Measurements from ENCODE around the gene DOLPP1.

The DOLPP1 gene

GRCh38 chr9:129080601-129081387 is at the start of gene DOLPP1:
Gene DOLPP1, plus strand, starts transcription at chr9:129081111. Its CDS starts 21 bp downstream, at chr9:129081132.
- no peak for TF ChIP-seq CTCF (IDR thresholded peaks at IDR 0.05; ENCODE audit: low read depth, low read length)

GRCh38 chr9:129031514-129031913 is 49.4 kb upstream of the DOLPP1 start:
- TF ChIP-seq CTCF (IDR thresholded peaks at IDR 0.05; ENCODE audit: low read depth, low read length), result no peak
- no peak overlapping the region for H3K4me3 ChIP-seq (ENCODE audit: low read depth, low read length)

More at GRCh38 chr9:129080601-129081387, at the start of gene DOLPP1:
- peak within 1 kb of the TSS; percentile 83 for H3K4me3 ChIP-seq (ENCODE audit: low read depth, low read length)

GRCh38 chr9:129032541-129033159 is 48.3 kb upstream of the DOLPP1 start:
- H3K4me3 ChIP-seq (ENCODE audit: low read depth, low read length), result no peak overlapping the region
- TF ChIP-seq CTCF (IDR thresholded peaks at IDR 0.05; ENCODE audit: low read depth, low read length), result no peak

GRCh38 chr9:129033216-129033615 is 47.7 kb upstream of the DOLPP1 start:
- no peak for TF ChIP-seq CTCF (IDR thresholded peaks at IDR 0.05; ENCODE audit: low read depth, low read length)
- H3K4me3 ChIP-seq (ENCODE audit: low read depth, low read length), result no peak overlapping the region

GRCh38 chr9:129035838-129036237 is 45.1 kb upstream of the DOLPP1 start:
- peak overlapping the region; percentile 43 for H3K4me3 ChIP-seq (ENCODE audit: low read depth, low read length)

GRCh38 chr9:129036241-129036922 is 44.5 kb upstream of the DOLPP1 start, which contains the start of gene MIGA2:
Gene MIGA2, plus strand, starts transcription at chr9:129036626. Its CDS starts 3,969 bp downstream, at chr9:129040595.
- TF ChIP-seq CTCF (IDR thresholded peaks at IDR 0.05; ENCODE audit: low read depth, low read length), result no peak
- peak within 1 kb of the TSS; percentile 98 for H3K4me3 ChIP-seq (ENCODE audit: low read depth, low read length)

GRCh38 chr9:129036923-129037766 is 43.8 kb upstream of the DOLPP1 start:
- TF ChIP-seq CTCF (IDR thresholded peaks at IDR 0.05; ENCODE audit: low read depth, low read length), result no peak
- peak overlapping the region; percentile 98 for H3K4me3 ChIP-seq (ENCODE audit: low read depth, low read length)

All from WI38 (cell line).